Fibroblast of mammary gland (primary cell): Measurements from ENCODE around the gene ACTR3C.
"Not testable (repeated sequence)": the region's sequence is repeated elsewhere in the genome, so short reads cannot be mapped to it uniquely, and the experiment has no call there.

Experiments
- DNase-seq: peaks from one replicate; pipeline ENCODE4 v3.0.0-alpha.2; 2010; ENCODE audit warnings: low read depth
- H3K4me3 ChIP-seq: 2 replicates; pipeline ENCODE4 v1.5.1; 2011; ENCODE audit warnings: low read depth, mild to moderate bottlenecking, low read length, moderate library complexity; ENCODE audit not compliant: control insufficient read depth
- TF ChIP-seq, protein P1 (sequence below): conservative IDR thresholded peaks from 2 replicates; pipeline ENCODE4 v1.5.1; 2011; ENCODE audit warnings: low read depth, low read length, inconsistent platforms; ENCODE audit not compliant: control insufficient read depth, insufficient read depth

ACTR3C gene

DNA sequence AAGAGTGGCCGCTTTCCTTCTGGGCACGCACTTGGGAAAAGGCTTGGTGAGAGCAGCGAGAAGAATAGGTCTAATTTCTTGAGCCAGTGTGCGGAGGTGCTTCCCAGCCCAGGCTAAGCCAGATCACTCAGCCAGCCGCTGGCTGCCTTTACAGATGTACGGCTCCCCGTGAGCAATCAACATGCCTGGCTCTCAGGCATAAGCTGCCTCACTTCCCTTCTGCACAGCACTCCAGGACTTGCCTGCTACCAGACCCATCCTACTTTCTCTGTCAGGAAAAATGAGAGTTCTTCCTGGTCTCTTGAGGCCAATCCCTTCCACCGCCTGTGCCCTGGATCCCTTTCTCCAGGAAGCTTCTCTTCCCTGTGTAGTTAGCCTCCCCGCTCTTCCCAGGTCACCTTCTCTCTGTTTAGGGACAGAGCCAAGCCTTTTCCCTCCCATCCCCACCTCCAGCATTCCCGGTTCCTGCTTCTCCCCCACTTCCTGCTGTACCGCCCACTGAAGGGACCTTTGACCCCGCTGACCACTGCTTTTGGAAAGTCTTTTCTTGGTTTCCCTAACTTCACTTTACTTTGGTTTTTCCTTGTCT, 1.1 kb upstream of the ACTR3C start:
- TF ChIP-seq, protein P1, sequence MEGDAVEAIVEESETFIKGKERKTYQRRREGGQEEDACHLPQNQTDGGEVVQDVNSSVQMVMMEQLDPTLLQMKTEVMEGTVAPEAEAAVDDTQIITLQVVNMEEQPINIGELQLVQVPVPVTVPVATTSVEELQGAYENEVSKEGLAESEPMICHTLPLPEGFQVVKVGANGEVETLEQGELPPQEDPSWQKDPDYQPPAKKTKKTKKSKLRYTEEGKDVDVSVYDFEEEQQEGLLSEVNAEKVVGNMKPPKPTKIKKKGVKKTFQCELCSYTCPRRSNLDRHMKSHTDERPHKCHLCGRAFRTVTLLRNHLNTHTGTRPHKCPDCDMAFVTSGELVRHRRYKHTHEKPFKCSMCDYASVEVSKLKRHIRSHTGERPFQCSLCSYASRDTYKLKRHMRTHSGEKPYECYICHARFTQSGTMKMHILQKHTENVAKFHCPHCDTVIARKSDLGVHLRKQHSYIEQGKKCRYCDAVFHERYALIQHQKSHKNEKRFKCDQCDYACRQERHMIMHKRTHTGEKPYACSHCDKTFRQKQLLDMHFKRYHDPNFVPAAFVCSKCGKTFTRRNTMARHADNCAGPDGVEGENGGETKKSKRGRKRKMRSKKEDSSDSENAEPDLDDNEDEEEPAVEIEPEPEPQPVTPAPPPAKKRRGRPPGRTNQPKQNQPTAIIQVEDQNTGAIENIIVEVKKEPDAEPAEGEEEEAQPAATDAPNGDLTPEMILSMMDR: no peak
- peak; percentile 43 for DNase-seq
- no peak overlapping the region for H3K4me3 ChIP-seq

DNA sequence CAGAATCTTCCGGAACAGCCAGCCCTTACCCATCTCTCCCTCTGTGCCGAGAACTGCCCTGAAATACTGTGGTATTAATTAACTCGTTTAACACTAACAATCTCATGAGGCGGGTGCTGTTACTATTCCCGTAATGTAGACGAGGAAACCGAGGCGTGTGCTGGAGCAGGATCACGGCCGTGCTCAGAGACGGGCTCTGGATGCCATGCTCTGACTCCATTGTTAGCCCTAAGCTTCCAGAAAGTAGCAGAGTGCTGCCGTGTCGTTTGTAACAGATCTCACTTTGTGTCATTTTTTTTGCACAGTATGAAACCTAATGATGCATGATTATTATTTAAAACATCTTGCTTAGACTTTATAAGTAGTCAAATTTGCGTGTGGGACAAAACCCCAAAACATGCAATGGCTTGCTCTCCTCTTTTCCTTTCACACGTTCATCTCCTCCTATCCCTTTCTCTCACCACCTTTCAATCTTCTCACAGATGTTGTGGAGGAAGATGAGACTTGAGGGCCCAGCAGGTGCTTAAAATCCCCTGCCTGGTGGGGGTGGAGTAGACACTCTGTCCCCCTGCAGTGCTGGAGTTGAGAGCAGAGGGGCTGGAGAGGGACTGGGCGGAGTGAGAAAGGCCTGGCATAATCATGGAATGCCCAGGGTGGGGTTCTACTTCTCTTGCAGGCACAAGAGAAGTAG, 482 bp upstream of the ACTR3C start:
- no peak overlapping the region for H3K4me3 ChIP-seq
- DNase-seq: no peak
- TF ChIP-seq, protein P1: no peak

DNA sequence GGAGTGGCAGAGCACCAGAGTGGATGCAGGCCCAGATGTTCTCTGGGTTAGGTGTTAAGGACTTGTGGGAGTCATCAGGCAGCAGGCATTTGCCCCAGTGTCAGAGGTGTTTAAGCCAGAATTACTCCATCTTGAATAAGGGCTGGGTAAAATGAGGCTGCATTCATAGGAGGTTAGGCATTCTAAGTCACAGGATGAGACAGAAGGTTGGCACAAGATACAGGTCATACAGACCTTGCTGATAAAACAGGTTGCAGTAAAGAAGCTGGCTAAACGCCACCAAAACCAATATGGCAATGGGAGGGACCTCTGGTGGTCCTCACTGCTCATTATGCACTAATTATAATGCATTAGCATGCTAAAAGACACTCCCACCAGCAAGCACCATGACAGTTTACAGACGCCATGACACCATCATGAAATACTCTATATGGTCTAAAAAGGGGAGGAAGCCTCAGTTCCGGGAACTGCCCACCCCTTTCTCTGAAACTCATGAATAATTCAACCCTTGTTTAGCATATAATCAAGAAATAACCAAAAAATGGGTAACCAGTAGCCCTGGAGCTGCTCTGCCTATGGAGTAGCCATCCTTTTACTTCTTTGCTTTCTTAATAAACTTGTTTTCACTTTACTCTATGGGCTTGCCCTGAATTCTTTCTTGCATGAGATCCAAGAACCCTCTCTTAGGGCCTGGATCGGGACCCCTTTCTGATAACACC, 1.1 kb downstream of the ACTR3C start:
- DNase-seq: no peak
- TF ChIP-seq, protein P1: no peak
- H3K4me3 ChIP-seq: no peak overlapping the region

DNA sequence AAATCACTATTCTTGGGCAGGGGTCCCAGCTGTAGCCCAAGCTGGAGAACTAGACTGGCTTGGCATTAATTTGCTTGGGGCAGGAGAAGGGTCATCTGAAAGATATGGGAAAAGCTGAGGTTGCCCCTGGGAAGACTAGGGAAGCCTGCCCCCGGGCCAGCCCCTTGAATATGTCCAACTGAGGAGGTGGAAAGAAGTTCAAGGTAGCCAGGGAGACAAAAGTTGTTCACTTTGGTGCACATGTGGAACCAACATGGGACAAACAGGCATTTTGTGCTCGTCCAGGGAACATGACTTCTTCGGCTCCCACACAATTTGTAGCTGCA, 1.6 kb downstream of the ACTR3C start:
- TF ChIP-seq, protein P1: no peak
- no peak overlapping the region for H3K4me3 ChIP-seq
- no peak for DNase-seq

DNA sequence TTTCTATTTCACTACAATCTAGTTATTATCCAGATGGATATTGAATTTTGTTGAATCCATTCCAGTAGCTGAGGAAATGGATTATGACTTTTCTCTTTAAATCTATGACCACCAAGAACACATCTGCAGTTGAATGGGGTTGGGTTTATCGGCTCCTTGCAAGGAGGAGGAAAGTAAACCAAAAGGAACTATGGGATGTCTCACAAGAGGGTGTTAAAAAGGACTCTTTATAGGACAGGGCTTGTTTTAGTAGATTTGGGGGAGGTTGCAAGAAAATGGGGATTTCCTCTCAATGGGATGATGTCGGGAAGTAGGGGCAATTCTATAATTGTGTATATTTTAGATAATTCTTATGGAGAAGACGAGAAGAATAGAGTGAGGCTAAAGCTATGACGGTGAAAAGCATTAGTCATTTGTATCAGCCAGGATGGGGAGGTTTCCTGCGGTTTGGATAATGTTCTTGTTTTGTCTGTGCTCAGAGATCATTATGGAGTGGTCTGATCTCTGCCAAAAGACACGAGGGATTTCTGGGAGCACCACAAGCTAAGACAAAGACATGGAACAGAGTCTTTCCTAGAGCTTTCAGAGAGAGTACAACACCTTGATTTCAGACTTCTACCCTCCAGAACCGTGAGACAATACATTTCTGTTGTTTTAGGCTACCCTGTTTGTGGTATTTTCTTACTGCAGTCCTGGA, 5.4 kb downstream of the ACTR3C start:
- no peak overlapping the region for H3K4me3 ChIP-seq
- DNase-seq: peak; percentile 86
- TF ChIP-seq, protein P1: no peak

DNA sequence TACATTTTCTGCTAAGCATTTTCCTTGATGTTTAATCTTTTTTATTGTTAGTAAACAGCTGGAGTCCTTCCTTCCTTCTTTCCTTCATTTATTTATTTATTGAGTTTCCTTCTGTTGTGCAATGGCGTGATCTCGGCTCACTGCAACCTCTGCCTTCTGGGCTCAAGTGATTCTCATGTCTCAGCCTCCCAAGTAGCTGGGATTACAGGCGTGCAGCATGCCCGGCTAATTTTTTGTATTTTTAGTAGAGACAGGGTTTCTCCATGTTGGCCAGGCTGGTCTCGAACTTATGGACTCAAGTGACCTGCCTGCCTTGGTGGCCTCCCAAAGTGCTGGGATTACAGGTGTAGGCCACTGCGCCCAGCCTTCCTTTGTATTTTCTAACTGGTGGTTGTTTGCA, 6.4 kb downstream of the ACTR3C start:
- H3K4me3 ChIP-seq, DNase-seq: not testable (repeated sequence)

DNA sequence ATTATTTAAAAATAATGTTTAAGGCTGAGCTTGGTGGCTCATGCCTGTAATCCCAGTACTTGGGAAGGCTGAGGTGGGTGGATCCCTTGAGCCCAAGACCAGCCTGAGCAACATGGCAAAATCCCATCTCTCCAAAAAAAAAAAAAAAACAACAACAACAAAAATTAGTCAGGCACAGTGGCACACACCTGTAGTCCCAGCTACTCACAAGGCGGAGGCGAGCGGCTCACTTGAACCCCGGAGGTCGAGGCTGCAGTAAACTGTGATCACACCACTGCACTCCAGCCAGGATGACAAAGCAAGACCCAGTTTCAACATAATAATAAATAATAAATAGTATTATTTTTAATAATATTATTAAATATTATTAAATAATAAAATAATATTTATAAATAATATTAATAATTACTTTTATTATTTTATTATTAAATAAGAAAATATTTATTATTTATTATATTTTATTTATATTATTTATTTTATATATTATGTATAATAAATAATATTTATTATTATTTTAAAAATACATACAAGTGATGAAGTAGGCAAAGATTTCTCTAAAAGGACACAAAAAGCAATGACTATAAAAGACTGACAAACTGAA, 8.6 kb downstream of the ACTR3C start:
- H3K4me3 ChIP-seq: no peak overlapping the region
- TF ChIP-seq, protein P1: no peak
- no peak for DNase-seq
